Cerebellar cortex (tissue), 1 donor: ENCODE results near the gene KRTAP5-3.

Experiments
- DNase-seq: peaks from one replicate; pipeline ENCODE4 v3.0.0-alpha.2; 2015; ENCODE audit warnings: low spot score

The KRTAP5-3 gene

GRCh38 chr11:1565173-1565903, 42.9 kb downstream of the KRTAP5-3 start:
- DNase-seq, result no peak

GRCh38 chr11:1564535-1565172, 43.6 kb downstream of the KRTAP5-3 start:
- DNase-seq, result peak; percentile 65

GRCh38 chr11:1563697-1564534, 44.3 kb downstream of the KRTAP5-3 start:
- DNase-seq, result no peak

- DNase-seq, result no peak
Observed at GRCh38 chr11:1563149-1563638, 45.1 kb downstream of the KRTAP5-3 start.

GRCh38 chr11:1562469-1563148, 45.7 kb downstream of the KRTAP5-3 start:
- DNase-seq, result no peak

- no peak for DNase-seq
Observed at GRCh38 chr11:1561955-1562354, 46.3 kb downstream of the KRTAP5-3 start.

- DNase-seq, result no peak
Observed at GRCh38 chr11:1561266-1561665, 47.0 kb downstream of the KRTAP5-3 start.

- DNase-seq, result no peak
Observed at GRCh38 chr11:1560649-1561251, 47.5 kb downstream of the KRTAP5-3 start.

- no peak for DNase-seq
Observed at GRCh38 chr11:1560002-1560648, 48.1 kb downstream of the KRTAP5-3 start.

- DNase-seq, result peak; percentile 93
Observed at GRCh38 chr11:1559111-1559951, 48.9 kb downstream of the KRTAP5-3 start.

GRCh38 chr11:1558775-1559110, 49.5 kb downstream of the KRTAP5-3 start:
- DNase-seq, result no peak

- peak; percentile 51 for DNase-seq
Observed at GRCh38 chr11:1557904-1558774, 50.1 kb downstream of the KRTAP5-3 start.
